OCI-LY7 (cell line): ENCODE measurements around the gene TMEM179. TPM values are rescaled to one million over a fixed set of nuclear protein-coding genes. Genes with fewer than 3 reads are reported as not detected.

ENCODE experiments used
- BruUV-seq: library from RNA; stranded (reverse); fragments of 400-500 nt; replicated peaks from 2 replicates; lab custom pipeline; 2021; lab: Mats Ljungman, UMichigan
- CTCF ChIA-PET: fragments of 300-600 bp; sonication (Branson Sonifier 250); formaldehyde crosslinking; loops from one replicate; lab custom pipeline; 2022; ENCODE audit warnings: antibody characterized with exemption; ENCODE audit not compliant: unreplicated experiment; lab: Charles Lee
- POLR2A ChIA-PET: fragments of 300-600 bp; sonication (Branson Sonifier 250); formaldehyde crosslinking; loops from one replicate; lab custom pipeline; 2022; ENCODE audit warnings: antibody characterized with exemption; lab: Charles Lee
- DNase-seq: peaks from one replicate; pipeline ENCODE4 v3.0.0-alpha.2; 2015; ENCODE audit warnings: low spot score
- H2AFZ ChIP-seq: fragments of 200-600 bp; sonication (generic), shearing (Covaris generic); 2 replicates; pipeline ENCODE4 v1.6.1; 2014; ENCODE audit warnings: mild to moderate bottlenecking, antibody characterized with exemption, low read length, moderate library complexity
- H3K27ac ChIP-seq: fragments of 200-600 bp; sonication (generic); 2 replicates; pipeline ENCODE4 v1.5.1; 2014; ENCODE audit warnings: mixed run types, low read depth, mild to moderate bottlenecking, moderate library complexity, low read length, inconsistent platforms; ENCODE audit not compliant: poor library complexity, severe bottlenecking
- H3K36me3 ChIP-seq: fragments of 200-600 bp; sonication (generic); 2 replicates; pipeline ENCODE4 v1.6.1; 2014; ENCODE audit warnings: mild to moderate bottlenecking, antibody characterized with exemption, low read length, moderate library complexity, mixed read lengths; ENCODE audit not compliant: insufficient read depth
- H3K4me1 ChIP-seq: fragments of 200-600 bp; sonication (generic); 2 replicates; pipeline ENCODE4 v1.5.1; 2014; ENCODE audit warnings: mild to moderate bottlenecking, low read length; ENCODE audit not compliant: insufficient read depth, poor library complexity, severe bottlenecking
- H3K4me2 ChIP-seq: fragments of 200-600 bp; sonication (generic); 2 replicates; pipeline ENCODE4 v1.6.1; 2014; ENCODE audit warnings: mild to moderate bottlenecking, low read length
- H3K4me3 ChIP-seq: fragments of 200-600 bp; sonication (generic); 2 replicates; pipeline ENCODE4 v1.5.1; 2014; ENCODE audit warnings: mild to moderate bottlenecking, low read depth, low read length; ENCODE audit not compliant: poor library complexity, severe bottlenecking
- H3K79me2 ChIP-seq: fragments of 200-600 bp; sonication (generic); 2 replicates; pipeline ENCODE4 v1.6.1; 2016; ENCODE audit warnings: low read depth, mild to moderate bottlenecking, low read length, moderate library complexity, mixed read lengths; ENCODE audit not compliant: insufficient read depth
- H3K9me2 ChIP-seq: fragments of 200-600 bp; sonication (generic); 2 replicates; pipeline ENCODE4 v1.6.1; 2016; ENCODE audit warnings: mild to moderate bottlenecking, low read length, mixed read lengths; ENCODE audit not compliant: insufficient read depth
- H3K9me3 ChIP-seq: fragments of 200-600 bp; sonication (generic); 2 replicates; pipeline ENCODE4 v1.6.1; 2014; ENCODE audit warnings: mild to moderate bottlenecking, mixed run types, low read length, mixed read lengths
- H4K20me1 ChIP-seq: fragments of 200-600 bp; sonication (generic); 2 replicates; pipeline ENCODE4 v1.6.1; 2014; ENCODE audit warnings: mild to moderate bottlenecking, antibody characterized with exemption, low read length, moderate library complexity, mixed read lengths; ENCODE audit not compliant: insufficient read depth
- CTCF ChIP-seq: fragments of 200-600 bp; sonication (generic); conservative IDR thresholded peaks from 2 replicates; pipeline ENCODE4 v1.5.1; 2014; ENCODE audit warnings: mild to moderate bottlenecking, antibody characterized with exemption, low read length, moderate library complexity, mixed read lengths
- EZH2phosphoT487 ChIP-seq: fragments of 200-600 bp; sonication (generic); IDR thresholded peaks from 2 replicates; pipeline ENCODE4 v1.6.1; 2018; ENCODE audit warnings: low read depth, borderline replicate concordance, mild to moderate bottlenecking, mixed run types, antibody characterized with exemption, low read length, moderate library complexity, mixed read lengths
- intact Hi-C: fragments of 100-400 bp; cut with micrococcal nuclease; formaldehyde crosslinking; loops from one replicate; pipeline ENCODE4 v1.10.0; 2022; ENCODE audit not compliant: unreplicated experiment
- total RNA-seq, 2 experiments: library from RNA; depleted of rRNA in 1 of 2; stranded (reverse); fragments of >200 nt in 1 of 2; shearing (Covaris generic) in 1 of 2; gene quantifications; 2 replicates each; pipeline ENCODE4 v1.2.3, GENCODE V29; 2014 to 2022

Gene TMEM179
- total RNA-seq, 2 experiments from 2014 or later, result not detected

GRCh38 chr14:104596451-104596918, 8.1 kb downstream of the TMEM179 start:
- H3K4me3 ChIP-seq, result no peak overlapping the region
- ChIA-PET CTCF (no interaction called here), POLR2A (no interaction called here)
- no peak overlapping the region for H2AFZ ChIP-seq
- no peaks in the 10 kb centered on the region for H3K9me2 ChIP-seq
- H3K9me3 ChIP-seq, result no peaks in the 10 kb centered on the region
- no peaks in the 10 kb centered on the region for H3K36me3 ChIP-seq
- no peak for DNase-seq
- H3K4me2 ChIP-seq, result no peak overlapping the region
- H3K27ac ChIP-seq, result no peak overlapping the region
- intact Hi-C loops, result no loop called here
- TF ChIP-seq EZH2phosphoT487, result no peak
- TF ChIP-seq CTCF, result no peak
- no peaks in the 10 kb centered on the region for H3K4me1 ChIP-seq
- no peaks in the 10 kb centered on the region for H3K79me2 ChIP-seq
- BruUV-seq, result no TSS peak
- no peaks in the 10 kb centered on the region for H4K20me1 ChIP-seq

GRCh38 chr14:104595911-104596450, 8.6 kb downstream of the TMEM179 start:
- intact Hi-C loops, result no loop called here
- no peaks in the 10 kb centered on the region for H3K36me3 ChIP-seq
- H3K4me3 ChIP-seq, result no peak overlapping the region
- POLR2A ChIA-PET, result no interaction called here
- no TSS peak for BruUV-seq
- TF ChIP-seq EZH2phosphoT487, result no peak
- TF ChIP-seq CTCF, result no peak
- CTCF ChIA-PET, result interaction anchor here (0.6 kb wide), 1 partner anchor 71 kb away, joined by 3 read pairs; no protein-coding TSS in a partner anchor
- H4K20me1 ChIP-seq, result no peaks in the 10 kb centered on the region
- no peak overlapping the region for H3K27ac ChIP-seq
- no peaks in the 10 kb centered on the region for H3K4me1 ChIP-seq
- H3K4me2 ChIP-seq, result no peak overlapping the region
- no peaks in the 10 kb centered on the region for H3K9me3 ChIP-seq
- H2AFZ ChIP-seq, result no peak overlapping the region
- no peak for DNase-seq
- no peaks in the 10 kb centered on the region for H3K9me2 ChIP-seq
- no peaks in the 10 kb centered on the region for H3K79me2 ChIP-seq

- BruUV-seq, result no TSS peak
- POLR2A ChIA-PET, result interaction anchor here (0.5 kb wide), 1 partner anchor 38 kb away, joined by 3 read pairs; no protein-coding TSS in a partner anchor
- no peak for TF ChIP-seq CTCF
Observed at GRCh38 chr14:104595116-104595675, 9.4 kb downstream of the TMEM179 start.

More at GRCh38 chr14:104595116-104595675, 9.4 kb downstream of the TMEM179 start:
- H3K79me2 ChIP-seq, result no peaks in the 10 kb centered on the region
- no peaks in the 10 kb centered on the region for H3K4me1 ChIP-seq
- H2AFZ ChIP-seq, result no peak overlapping the region
- H3K4me3 ChIP-seq, result no peak overlapping the region
- CTCF ChIA-PET, result no interaction called here
- H4K20me1 ChIP-seq, result no peaks in the 10 kb centered on the region
- intact Hi-C loops, result no loop called here
- no peaks in the 10 kb centered on the region for H3K36me3 ChIP-seq
- no peak overlapping the region for H3K27ac ChIP-seq
- H3K9me3 ChIP-seq, result no peaks in the 10 kb centered on the region
- no peaks in the 10 kb centered on the region for H3K9me2 ChIP-seq
- no peak overlapping the region for H3K4me2 ChIP-seq
- no peak for DNase-seq
